K562 (cell line): ENCODE results near the gene FBXL13. TPM values are rescaled to one million over a fixed set of nuclear protein-coding genes. Genes with fewer than 3 reads are reported as not detected.

ENCODE experiments used
- ATAC-seq: fragments of 200-7000 bp; cut with Tn5 transposase; 3 replicates; pipeline ENCODE4 v1.9.1; 2020; ENCODE audit warnings: moderate library complexity
- BruUV-seq: library from RNA; stranded (reverse); fragments of 400-500 nt; replicated peaks from 2 replicates; lab custom pipeline; 2021; lab: Mats Ljungman, UMichigan
- CTCF ChIA-PET: fragments of 300-600 bp; formaldehyde crosslinking; extraction: SDS; loops from one replicate; lab custom pipeline; 2021; ENCODE audit warnings: low intra/inter-chr PET ratio; lab: Yijun Ruan, JAX
- POLR2A ChIA-PET: fragments of 300-600, 350-650 bp; sonication (Branson Sonifier 250); formaldehyde crosslinking; extraction: SDS; loops from one replicate; lab custom pipeline; 2021; ENCODE audit warnings: antibody characterized with exemption, inconsistent platforms; lab: Yijun Ruan, JAX
- DNase-seq, 4 experiments: peaks; one replicate each; pipeline versions ENCODE4 v3.0.0 to v3.0.0-alpha.2; 2011 to 2018; ENCODE audit warnings: low spot score in 3 of 4, mixed read lengths in 3 of 4; ENCODE audit errors: extremely low read depth in 1 of 4
- FAIRE-seq: peaks from 2 replicates; lab custom pipeline; 2011; peaks lifted over from hg19 to GRCh38; lab: Jason Lieb, UNC
- H2AFZ ChIP-seq: 2 replicates; pipeline ENCODE4 v1.6.0; 2011; ENCODE audit warnings: low read depth, low read length, control low read depth, inconsistent platforms
- H3K27ac ChIP-seq: fragments of 200-600 bp; 3 replicates; pipeline ENCODE4 v1.8.0; 2011; ENCODE audit warnings: low read depth, mild to moderate bottlenecking, control low read depth, inconsistent platforms, low read length, moderate library complexity, mixed read lengths; ENCODE audit errors: extremely low read depth
- H3K27me3 ChIP-seq, 2 experiments: fragments of 300-600 bp in 1 of 2; 2 replicates in 1 of 2; 3 replicates in 1 of 2; pipeline versions ENCODE4 v1.6.0 to v1.8.0; 2011; ENCODE audit warnings: inconsistent platforms in 2 of 2, low read length in 2 of 2, mild to moderate bottlenecking in 1 of 2, mixed read lengths in 1 of 2, moderate library complexity in 1 of 2; ENCODE audit not compliant: control insufficient read depth in 2 of 2, insufficient read depth in 2 of 2
- H3K36me3 ChIP-seq: fragments of 300-600 bp; 3 replicates; pipeline ENCODE4 v1.8.0; 2011; ENCODE audit warnings: mild to moderate bottlenecking, low read length, inconsistent platforms; ENCODE audit not compliant: control insufficient read depth, insufficient read depth
- H3K4me1 ChIP-seq, 2 experiments: fragments of 200-600 bp in 1 of 2; replicated peaks in 1 of 2; 2 replicates in 1 of 2; 3 replicates in 1 of 2; pipeline versions ENCODE4 v1.5.1 to v1.8.0; 2011; ENCODE audit warnings: inconsistent platforms in 2 of 2, low read length in 2 of 2, mild to moderate bottlenecking in 1 of 2, mixed read lengths in 1 of 2, moderate library complexity in 1 of 2; ENCODE audit not compliant: control insufficient read depth in 2 of 2, insufficient read depth in 2 of 2
- H3K4me2 ChIP-seq: 2 replicates; pipeline ENCODE4 v1.6.1; 2011; ENCODE audit warnings: low read length, control low read depth, inconsistent platforms, mixed read lengths; ENCODE audit not compliant: insufficient read depth
- H3K4me3 ChIP-seq: fragments of 200-600 bp; sonication (generic), shearing (Covaris generic); 2 replicates; pipeline ENCODE4 v1.5.1; 2016; ENCODE audit warnings: control low read depth, inconsistent platforms
- H3K79me2 ChIP-seq: fragments of 200-600 bp; 3 replicates; pipeline ENCODE4 v1.8.0; 2011; ENCODE audit warnings: low read length, inconsistent platforms; ENCODE audit not compliant: control insufficient read depth, insufficient read depth
- H3K9ac ChIP-seq, 2 experiments: 2 replicates each; pipeline versions ENCODE4 v1.6.0 to v1.6.1; 2011; ENCODE audit warnings: low read depth in 2 of 2, low read length in 2 of 2, control low read depth in 1 of 2, inconsistent platforms in 1 of 2, mild to moderate bottlenecking in 1 of 2, mixed read lengths in 1 of 2; ENCODE audit not compliant: insufficient read depth in 1 of 2
- H3K9me1 ChIP-seq: one replicate; pipeline ENCODE4 v1.6.0; 2011; ENCODE audit warnings: inconsistent platforms, mild to moderate bottlenecking, low read length, moderate library complexity; ENCODE audit not compliant: control insufficient read depth, insufficient read depth
- H3K9me3 ChIP-seq: replicated peaks from 2 replicates; pipeline ENCODE4 v1.5.1; 2011; ENCODE audit warnings: low read depth, low read length, inconsistent platforms; ENCODE audit not compliant: control insufficient read depth, insufficient read depth
- H4K20me1 ChIP-seq: replicated peaks from 2 replicates; pipeline ENCODE4 v1.6.1; 2011; ENCODE audit warnings: low read length, inconsistent platforms, mixed read lengths; ENCODE audit not compliant: control insufficient read depth, insufficient read depth
- ASH1L ChIP-seq: fragments of 450-650 bp; IDR thresholded peaks from 2 replicates; pipeline ENCODE4 v1.6.1; 2018; ENCODE audit warnings: borderline replicate concordance, mild to moderate bottlenecking, low read depth; ENCODE audit not compliant: partially characterized antibody
- FOS ChIP-seq: IDR thresholded peaks from 3 replicates; pipeline ENCODE4 v1.6.1; 2011; ENCODE audit not compliant: insufficient read length; ENCODE audit errors: extremely low read depth
- FOXM1 ChIP-seq, 2 experiments: fragments of 450-650 bp in 1 of 2; sonication (generic) in 1 of 2; formaldehyde crosslinking in 1 of 2; IDR thresholded peaks; 2 replicates each; pipeline versions ENCODE4 v1.6.1 to v1.9.0; 2017 to 2022; ENCODE audit warnings: low read depth in 2 of 2, mild to moderate bottlenecking in 2 of 2, missing genetic modification reagents in 1 of 2, moderate library complexity in 1 of 2
- ILF3 ChIP-seq: fragments of 450-650 bp; IDR thresholded peaks from 2 replicates; pipeline ENCODE4 v1.6.1; 2018; ENCODE audit warnings: antibody characterized with exemption, mild to moderate bottlenecking, moderate library complexity, borderline replicate concordance
- KLF6 ChIP-seq: fragments of 250-450 bp; sonication (Bioruptor Pico); IDR thresholded peaks from 2 replicates; pipeline ENCODE4 v1.4.0; 2020; ENCODE audit warnings: mild to moderate bottlenecking, moderate library complexity, borderline replicate concordance
- MTA2 ChIP-seq: fragments of 450-650 bp; IDR thresholded peaks from 2 replicates; pipeline ENCODE4 v1.6.1; 2016; ENCODE audit warnings: low read depth
- NFYB ChIP-seq: IDR thresholded peaks from 2 replicates; pipeline ENCODE4 v1.6.1; 2011; ENCODE audit warnings: mild to moderate bottlenecking, moderate library complexity; ENCODE audit not compliant: insufficient read length; ENCODE audit errors: extremely low read depth
- PTRF ChIP-seq: fragments of 450-650 bp; IDR thresholded peaks from 2 replicates; pipeline ENCODE4 v1.6.1; 2016; ENCODE audit warnings: mild to moderate bottlenecking, missing genetic modification characterization, missing compliant biosample characterization
- RAD51 ChIP-seq: fragments of 450-650 bp; IDR thresholded peaks from 2 replicates; pipeline ENCODE4 v1.7.1; 2016; ENCODE audit warnings: low read depth, mild to moderate bottlenecking, borderline replicate concordance
- TSHZ1 ChIP-seq: fragments of 250-450 bp; sonication (Bioruptor Pico); IDR thresholded peaks from 2 replicates; pipeline ENCODE4 v1.4.0; 2020; ENCODE audit warnings: mild to moderate bottlenecking, moderate library complexity
- ZNF431 ChIP-seq: sonication (generic); formaldehyde crosslinking; IDR thresholded peaks from 2 replicates; pipeline ENCODE4 v1.8.0; 2022; ENCODE audit warnings: mild to moderate bottlenecking, missing genetic modification reagents
- WGBS: fragments of 100-300 bp; shearing (Covaris generic); methylation state at CpG from one replicate; pipeline ENCODE4 v1.1.6; 2016; ENCODE audit warnings: low coverage, mixed read lengths; ENCODE audit not compliant: insufficient coverage; ENCODE audit errors: missing lambda C conversion rate; 5-methylcytosine and 5-hydroxymethylcytosine counted together
- in situ Hi-C: fragments of 300-500 bp; cut with MboI; formaldehyde crosslinking; loops from 4 replicates; pipeline ENCODE4 v1.15.0; 2018; ENCODE audit warnings: inconsistent platforms, mixed read lengths
- intact Hi-C: fragments of 100-400 bp; cut with micrococcal nuclease; formaldehyde crosslinking; loops from 2 replicates; pipeline ENCODE4 v1.14.2; 2022
- polyA plus RNA-seq, 8 experiments: library from polyadenylated mRNA; depleted of rRNA in 4 of 8; stranded (reverse) in 5 of 8; unstranded in 3 of 8; fragments of >200 nt; fragmentation: Nextera tagmentation in 2 of 8; fragmentation: Illumina TruSeq in 1 of 8; extraction: Ambion mirVana in 2 of 8; extraction: Trizol in 1 of 8; gene quantifications; 2 replicates each; pipeline versions ENCODE4 v1.2.1 to v1.2.3, GENCODE V29; 2011 to 2014; ENCODE audit warnings: inconsistent platforms in 1 of 8, missing spikeins in 1 of 8
- total RNA-seq, 7 experiments: library from RNA; depleted of rRNA in 6 of 7; stranded (reverse); fragments of >200 nt in 6 of 7; fragmentation: Illumina TruSeq in 2 of 7; extraction: Trizol in 2 of 7; gene quantifications; 2 replicates each; pipeline versions ENCODE4 v1.2.1 to v1.2.3, GENCODE V29; 2011 to 2021; ENCODE audit warnings: low replicate concordance in 1 of 7
- TF ChIP-seq, protein P1 (sequence below): fragments of 200-800 bp; sonication (Bioruptor generic); IDR thresholded peaks from 2 replicates; pipeline ENCODE4 v1.6.1; 2017; ENCODE audit warnings: missing genetic modification characterization, missing compliant biosample characterization

The FBXL13 gene
- total and polyA plus RNA-seq, 9 of the 15 experiments (the other 6 are each of a cell fraction or from before 2014, with no cell fraction given), result 16.3 to 55.0 (median 25.4) TPM

GRCh38 chr7:102994567-102994966 is 80.0 kb downstream of the FBXL13 start (continued):
- TF ChIP-seq FOXM1 (IDR thresholded peaks at IDR 0.05; ENCODE audit: low read depth), result peak; percentile 67; the same call in 1 of the 2 replicates
- no peak for TF ChIP-seq FOXM1 (CRISPR knock-in tag; IDR thresholded peaks at IDR 0.05; ENCODE audit: low read depth)
- TF ChIP-seq ZNF431, result no peak
- TF ChIP-seq NFYB, result peak; percentile 84
- no peak for TF ChIP-seq TSHZ1 (CRISPR knock-in tag)
- peak; percentile 54 for TF ChIP-seq FOS
- peak; percentile 77 for TF ChIP-seq ASH1L
- peak; percentile 53 for TF ChIP-seq RAD51

GRCh38 chr7:102993718-102994029 is 80.9 kb downstream of the FBXL13 start:
- Histone ChIP-seq H3K27me3 (no peaks in the 10 kb centered on the region), H2AFZ (peak overlapping the region; percentile 66), H3K9me1 (no peaks in the 10 kb centered on the region), H3K27ac (peak overlapping the region; percentile 89), H3K9me3 (peaks cover 6% of the 10 kb centered on the region), H3K4me2 (0 out of 2 replicates have a peak overlapping the region, but pooled peaks have one; percentile 26), H3K4me3 (no peak overlapping the region), H3K79me2 (no peaks in the 10 kb centered on the region), H3K9ac (peak overlapping the region in 1 of 2 experiments; percentile 56; a peak in 2 of 4 replicates), H3K4me1 (peaks cover 21 to 52% of the 10 kb centered on the region in 2 experiments), H3K36me3 (peaks cover 15% of the 10 kb centered on the region), H4K20me1 (no peaks in the 10 kb centered on the region)
- ATAC-seq (no peak), FAIRE-seq (peak; percentile 40), DNase-seq (no peak)
- ChIA-PET CTCF (no interaction called here), POLR2A (interaction anchor here (0.6 to 1.2 kb wide), 3 partner anchors 21 to 44 kb away, joined by 3 read pairs; no protein-coding TSS in a partner anchor)
- WGBS, result 0% methylated on average over 1 of the region's 1 CpG
- in situ Hi-C loops (no loop called here), intact Hi-C loops (loop anchor here (1.0 to 5.0 kb wide), 2 partner anchors 20 to 34 kb away; no protein-coding TSS in a partner anchor)
- no TSS peak for BruUV-seq
- TF ChIP-seq, protein P1, sequence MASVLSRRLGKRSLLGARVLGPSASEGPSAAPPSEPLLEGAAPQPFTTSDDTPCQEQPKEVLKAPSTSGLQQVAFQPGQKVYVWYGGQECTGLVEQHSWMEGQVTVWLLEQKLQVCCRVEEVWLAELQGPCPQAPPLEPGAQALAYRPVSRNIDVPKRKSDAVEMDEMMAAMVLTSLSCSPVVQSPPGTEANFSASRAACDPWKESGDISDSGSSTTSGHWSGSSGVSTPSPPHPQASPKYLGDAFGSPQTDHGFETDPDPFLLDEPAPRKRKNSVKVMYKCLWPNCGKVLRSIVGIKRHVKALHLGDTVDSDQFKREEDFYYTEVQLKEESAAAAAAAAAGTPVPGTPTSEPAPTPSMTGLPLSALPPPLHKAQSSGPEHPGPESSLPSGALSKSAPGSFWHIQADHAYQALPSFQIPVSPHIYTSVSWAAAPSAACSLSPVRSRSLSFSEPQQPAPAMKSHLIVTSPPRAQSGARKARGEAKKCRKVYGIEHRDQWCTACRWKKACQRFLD, result no peak
- TF ChIP-seq ILF3 (no peak), MTA2 (no peak), KLF6 (CRISPR knock-in tag) (0 out of 2 replicates have a peak, but pooled peaks have one; percentile 28), PTRF (tag) (0 out of 2 replicates have a peak, but pooled peaks have one; percentile 31)
